HG02973 (cell line): ENCODE measurements around the gene CACNB4.
"Not testable (repeated sequence)": the region's sequence is repeated elsewhere in the genome, so short reads cannot be mapped to it uniquely, and the experiment has no call there.

Experiments used
- ATAC-seq: cut with Tn5 transposase; IDR thresholded peaks from one replicate; pipeline ENCODE4 v1.9.1; 2021; ENCODE audit warnings: moderate library complexity; ENCODE audit not compliant: unreplicated experiment

CACNB4 gene

DNA sequence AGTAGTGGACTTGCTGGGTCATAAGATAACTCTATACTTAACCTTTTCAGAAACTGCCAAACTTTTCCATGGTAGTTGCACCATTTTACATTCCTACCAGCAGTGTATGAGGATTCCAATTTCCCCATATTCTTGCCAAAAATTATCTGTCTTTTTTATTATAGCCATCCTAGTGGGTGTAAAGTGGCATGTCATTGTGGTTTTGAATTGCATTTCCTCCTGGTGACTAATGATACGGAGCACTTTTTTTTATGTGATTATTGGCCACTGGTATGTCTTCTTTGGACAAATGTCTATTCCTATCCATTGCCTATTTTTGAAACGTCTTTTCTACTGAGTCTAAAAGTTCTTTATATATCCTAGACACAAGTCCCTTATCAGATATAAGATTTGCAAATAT is 44.3 kb downstream of the CACNB4 start:
- ATAC-seq: no peak

GRCh38 chr2:152051436-152051835 is 47.4 kb downstream of the CACNB4 start:
- no peak for ATAC-seq

- no peak for ATAC-seq
These were observed 47.9 kb downstream of the CACNB4 start for GRCh38 chr2:152050915-152051314.

DNA sequence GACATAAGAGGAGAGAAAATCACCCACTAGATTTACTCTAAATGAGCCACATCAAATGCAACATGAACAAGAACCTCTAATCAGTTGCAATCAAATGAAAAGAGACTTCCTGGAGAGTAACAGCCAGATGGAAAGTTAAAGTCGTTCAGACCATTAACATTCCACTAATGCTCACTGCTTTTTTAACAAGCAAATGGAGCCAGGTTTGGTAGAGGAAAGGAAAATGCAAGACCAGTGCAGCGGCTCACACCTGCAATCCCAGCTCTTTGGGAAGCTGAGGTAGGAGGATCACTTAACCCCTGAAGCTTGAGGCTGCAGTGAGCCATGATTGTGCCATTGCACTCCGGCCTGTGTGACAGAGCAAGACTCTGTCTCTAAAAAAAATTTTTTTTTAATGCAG is 48.5 kb downstream of the CACNB4 start:
- ATAC-seq: no peak

- ATAC-seq: no peak
These were observed 49.3 kb downstream of the CACNB4 start for GRCh38 chr2:152049541-152049940.

DNA sequence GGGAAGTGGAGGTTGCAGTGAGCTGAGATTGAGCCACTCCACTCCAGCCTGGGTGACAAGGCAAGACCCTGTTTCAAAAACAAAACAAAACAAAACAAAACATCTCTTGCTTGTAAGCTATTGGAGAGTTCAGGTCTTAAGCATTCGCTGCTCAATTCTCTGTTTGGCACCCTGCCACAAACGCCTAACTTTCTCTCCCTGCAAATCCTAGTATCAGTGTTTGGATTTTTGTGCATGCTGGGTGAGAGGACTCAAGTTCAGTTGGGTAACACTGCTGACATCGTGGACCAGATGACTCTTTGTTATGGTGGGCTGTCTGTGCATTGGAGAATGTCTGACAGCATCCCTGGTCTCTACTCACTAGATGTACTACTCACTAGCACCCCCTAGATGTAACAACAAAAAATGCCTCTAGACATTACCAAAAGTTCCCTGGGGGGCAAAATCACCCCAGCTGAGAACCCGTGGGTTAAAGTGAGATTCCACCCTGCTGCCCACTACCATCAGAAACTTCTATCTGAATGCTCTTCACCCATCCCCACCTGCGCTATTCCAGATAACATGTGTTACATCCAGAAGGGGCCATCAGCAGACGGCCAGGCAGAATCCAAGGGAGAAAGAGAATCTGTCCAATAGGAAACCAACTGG is 50.9 kb downstream of the CACNB4 start:
- no peak for ATAC-seq

- peak; percentile 62 for ATAC-seq
These were observed 51.9 kb downstream of the CACNB4 start for GRCh38 chr2:152046940-152047339.

DNA sequence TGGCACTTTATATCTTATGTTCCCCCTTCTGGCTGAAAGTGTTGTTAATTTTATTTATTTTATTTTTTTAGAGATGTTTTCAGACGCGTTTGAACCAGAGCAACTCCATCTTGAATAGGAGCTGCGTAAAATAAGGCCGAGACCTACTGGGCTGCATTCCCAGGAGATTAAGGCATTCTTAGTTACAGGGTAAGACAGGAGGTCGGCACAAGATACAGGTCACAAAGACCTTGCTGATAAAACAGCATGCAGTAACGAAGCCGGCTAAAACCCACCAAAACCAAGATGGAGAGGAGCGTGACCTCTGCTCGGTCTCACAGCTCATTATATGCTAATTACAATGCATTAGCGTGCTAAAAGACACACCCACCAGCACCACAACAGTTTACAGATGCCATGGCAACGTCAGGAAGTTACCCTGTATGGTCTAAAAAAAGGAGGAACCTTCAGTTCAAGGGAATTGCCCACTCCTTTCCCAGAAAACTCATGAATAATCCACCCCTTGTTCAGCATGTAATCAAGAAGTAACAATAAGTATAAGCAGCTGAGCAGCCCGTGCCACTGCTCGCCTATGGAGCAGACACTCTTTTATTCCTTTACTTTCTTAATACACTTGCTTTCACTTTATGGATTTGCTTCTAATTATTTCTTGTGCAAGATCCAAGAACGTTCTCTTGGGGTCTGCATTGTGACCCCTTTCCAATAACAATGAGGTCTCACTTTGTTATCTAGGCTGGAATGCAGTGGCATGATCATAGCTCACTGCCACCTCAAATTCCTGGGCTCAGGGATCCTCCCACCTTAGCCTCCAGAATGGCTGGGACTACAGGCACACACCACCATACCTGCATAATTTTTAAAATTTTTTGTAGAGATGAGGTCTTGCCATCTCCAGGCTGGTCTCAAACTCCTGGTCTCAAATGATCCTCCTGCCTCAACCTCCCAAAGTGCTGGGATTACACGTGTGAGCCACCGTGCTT is 55.9 kb downstream of the CACNB4 start:
- no peak for ATAC-seq

DNA sequence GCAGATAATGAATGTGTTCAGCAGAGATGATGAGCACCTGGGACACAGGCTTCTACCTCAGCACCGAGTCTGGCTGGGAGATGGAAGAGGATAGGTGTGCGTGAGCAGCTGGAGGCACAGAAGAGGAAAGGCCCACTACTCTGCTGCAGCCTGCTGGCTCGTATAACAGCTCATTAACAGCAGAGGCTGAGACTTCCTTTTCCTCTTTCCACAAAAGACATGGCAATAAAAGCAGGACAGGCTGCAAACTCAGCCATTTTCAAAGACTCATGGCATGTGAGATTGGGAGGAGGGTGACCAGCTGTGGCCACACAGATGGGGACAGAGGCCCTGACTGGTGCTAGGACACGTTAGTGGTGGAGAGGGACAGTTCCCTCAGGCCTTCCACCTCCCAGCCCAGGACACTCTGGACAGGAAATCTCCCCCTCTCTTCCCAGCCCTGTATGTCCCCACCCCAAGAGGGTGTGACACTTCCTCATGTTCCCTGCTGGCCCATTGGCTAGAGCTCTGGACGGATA is 60.3 kb downstream of the CACNB4 start:
- no peak for ATAC-seq

- ATAC-seq: no peak
These were observed 61.0 kb downstream of the CACNB4 start for GRCh38 chr2:152037743-152038435.

DNA sequence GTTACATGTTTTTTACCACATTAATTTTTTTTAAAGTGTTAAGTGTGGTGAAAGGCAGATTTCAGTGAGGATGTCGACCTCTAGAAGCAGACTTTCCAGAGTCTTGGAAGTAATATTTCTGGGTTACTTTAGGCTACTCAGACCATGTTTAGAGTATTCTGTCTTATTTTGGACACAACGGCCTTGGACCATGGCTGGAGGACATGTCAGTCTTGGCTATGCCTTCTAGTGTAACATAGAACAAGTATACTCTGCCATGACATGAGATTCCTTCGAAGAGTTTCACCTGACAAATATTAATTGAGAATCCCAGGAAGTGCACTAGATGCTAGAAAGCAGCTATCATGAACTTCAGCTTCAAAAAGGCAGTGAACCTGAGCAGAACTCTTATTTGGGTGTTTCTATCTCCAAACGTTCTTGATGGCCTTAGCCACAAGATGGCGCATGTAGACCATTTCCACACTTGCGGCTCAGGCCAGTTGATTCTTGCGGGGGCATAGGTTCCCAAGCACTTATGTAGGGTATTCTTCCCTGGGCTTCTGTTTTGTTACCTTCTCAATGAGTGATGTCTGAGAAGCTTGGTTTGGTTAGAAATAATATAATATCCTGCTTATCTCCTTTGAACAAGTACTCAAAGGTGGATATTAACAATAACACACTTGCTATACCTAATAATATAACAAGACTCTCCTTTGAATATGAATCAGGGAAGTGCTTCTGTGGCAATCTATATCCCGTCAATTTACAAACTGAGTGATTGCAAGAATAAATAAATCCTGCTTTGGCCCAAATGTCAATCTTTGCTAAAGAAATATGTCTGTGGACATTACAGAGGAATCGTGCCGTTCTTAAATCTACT is 62.0 kb downstream of the CACNB4 start:
- ATAC-seq: peak; percentile 76

DNA sequence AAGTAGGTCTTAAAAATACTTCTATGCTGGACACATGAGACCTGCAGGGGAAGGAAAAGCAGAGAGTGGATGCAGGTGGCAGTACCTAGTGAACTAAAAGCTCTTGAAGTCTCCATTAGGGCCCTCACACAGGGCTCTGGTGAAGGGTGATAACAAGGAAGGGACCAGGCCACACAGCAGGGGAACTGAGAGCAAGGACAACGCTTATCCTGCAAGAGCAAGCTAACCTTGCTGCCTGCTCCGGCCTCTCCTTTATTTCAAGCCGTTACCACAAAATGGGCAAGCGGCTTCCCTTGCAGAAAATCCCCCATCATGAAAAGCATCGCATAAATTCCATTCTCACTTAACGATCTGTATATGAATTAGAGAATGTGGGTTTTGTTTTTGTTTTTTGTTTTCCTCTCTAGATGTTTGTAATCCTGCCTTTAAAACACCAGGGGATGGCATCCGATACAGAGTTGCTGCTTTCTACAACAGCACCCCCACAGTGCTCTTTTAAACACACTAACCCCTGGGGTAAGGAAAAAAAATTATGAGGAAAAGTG is 64.5 kb downstream of the CACNB4 start:
- ATAC-seq: no peak

GRCh38 chr2:152033011-152033925 is 65.6 kb downstream of the CACNB4 start:
- no peak for ATAC-seq

DNA sequence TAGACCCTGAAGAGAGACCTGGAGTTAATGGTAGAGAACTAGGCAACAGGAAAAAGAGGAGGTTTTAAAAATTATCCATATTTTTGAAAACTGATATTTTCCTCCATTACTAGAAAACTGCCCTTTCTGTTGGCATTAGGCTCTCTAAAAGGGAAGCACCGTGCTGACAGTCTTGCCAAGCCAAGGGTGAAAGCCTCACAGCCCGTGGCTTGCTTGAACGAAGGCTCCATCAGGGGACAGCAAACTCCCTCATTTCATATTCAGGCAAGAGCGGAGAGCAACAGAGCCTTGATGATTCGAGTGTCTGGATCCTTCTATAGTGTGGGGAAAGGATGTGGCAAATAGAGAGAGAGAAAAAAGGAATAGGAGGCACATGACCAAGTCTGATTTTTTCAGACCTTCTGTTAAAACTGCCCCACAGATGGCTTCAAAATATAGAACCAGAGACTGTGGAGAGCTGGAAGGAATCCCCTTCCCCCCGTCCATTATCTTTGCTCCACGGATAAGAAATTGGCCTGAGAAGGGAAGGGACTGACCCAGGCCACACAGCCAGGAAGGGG is 67.0 kb downstream of the CACNB4 start:
- ATAC-seq: no peak

DNA sequence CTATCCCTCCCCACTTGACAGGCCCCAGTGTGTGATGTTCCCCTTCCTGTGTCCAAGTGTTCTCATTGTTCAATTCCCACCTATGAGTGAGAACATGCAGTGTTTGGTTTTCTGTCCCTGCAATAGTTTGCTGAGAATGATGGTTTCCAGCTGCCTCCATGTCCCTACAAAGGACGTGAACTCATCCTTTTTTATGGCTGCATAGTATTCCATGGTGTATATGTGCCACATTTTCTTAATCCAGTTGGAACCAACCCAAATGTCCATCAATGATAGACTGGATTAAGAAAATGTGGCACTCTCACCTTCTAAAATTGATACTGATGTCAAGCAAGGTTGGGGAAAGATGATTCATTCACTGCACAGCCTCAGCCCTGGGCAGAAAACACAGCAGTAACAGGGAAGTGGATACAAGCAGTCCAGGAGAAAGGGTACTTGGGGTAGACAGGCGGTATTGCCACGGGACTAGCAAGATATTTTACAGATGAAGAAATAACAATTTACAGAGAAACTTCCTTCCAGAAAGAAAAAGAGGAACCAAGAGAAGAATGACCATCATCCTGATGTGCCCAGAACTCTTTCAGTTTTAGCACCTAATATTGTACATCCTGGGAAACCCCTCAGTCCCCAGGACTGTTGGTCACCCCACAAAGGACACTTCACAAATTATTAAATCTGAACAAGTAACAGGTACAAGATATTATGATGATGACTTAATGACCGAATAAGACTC is 68.1 kb downstream of the CACNB4 start:
- ATAC-seq: not testable (repeated sequence)

- ATAC-seq: peak; percentile 42
These were observed 70.5 kb downstream of the CACNB4 start for GRCh38 chr2:152028182-152028862.

- peak; percentile 81 for ATAC-seq
These were observed 73.1 kb downstream of the CACNB4 start for GRCh38 chr2:152025678-152026287.
